SK-N-SH (cell line): ENCODE data around the gene TCHP. TPM values are rescaled to one million over a fixed set of nuclear protein-coding genes. Genes with fewer than 3 reads are reported as not detected.

Experiments
- CTCF ChIA-PET: fragments of 300-600, 350-600 bp; formaldehyde crosslinking; extraction: SDS; loops from one replicate; lab custom pipeline; 2021; lab: Yijun Ruan, JAX
- POLR2A ChIA-PET: fragments of 350-600 bp; sonication (Branson Sonifier 250); formaldehyde crosslinking; extraction: SDS; loops from one replicate; lab custom pipeline; 2020; ENCODE audit warnings: antibody characterized with exemption, inconsistent platforms; lab: Yijun Ruan, JAX
- DNase-seq: peaks from one replicate; pipeline ENCODE4 v3.0.0; 2012
- H2AFZ ChIP-seq: fragments of 200-600 bp; sonication (generic); 2 replicates; pipeline ENCODE4 v1.8.1; 2016; ENCODE audit warnings: antibody characterized with exemption, mild to moderate bottlenecking, low read depth
- H3F3A ChIP-seq: fragments of 200-600 bp; sonication (generic); replicated peaks from 2 replicates; pipeline ENCODE3; 2016; ENCODE audit warnings: antibody characterized with exemption, mild to moderate bottlenecking; ENCODE audit not compliant: insufficient read depth
- H3K27ac ChIP-seq, 2 experiments: fragments of 200-500 bp in 1 of 2; fragments of 200-600 bp in 1 of 2; sonication (Bioruptor generic) in 1 of 2; sonication (generic), shearing (Covaris generic) in 1 of 2; 2 replicates each; pipeline versions ENCODE4 v1.5.1 to v1.6.1; 2014 to 2016; ENCODE audit warnings: low read depth in 2 of 2, inconsistent platforms in 1 of 2, low read length in 1 of 2, mild to moderate bottlenecking in 1 of 2, mixed read lengths in 1 of 2
- H3K27me3 ChIP-seq: fragments of 200-600 bp; sonication (generic), shearing (Covaris generic); 2 replicates; pipeline ENCODE4 v1.6.1; 2016; ENCODE audit warnings: mixed run types; ENCODE audit not compliant: insufficient read depth
- H3K36me3 ChIP-seq, 2 experiments: fragments of 200-500 bp in 1 of 2; fragments of 200-600 bp in 1 of 2; sonication (Bioruptor generic) in 1 of 2; sonication (generic) in 1 of 2; replicated peaks in 1 of 2; 2 replicates each; pipeline versions ENCODE3 to v1.5.1; 2014 to 2016; ENCODE audit warnings: low read length in 1 of 2, mild to moderate bottlenecking in 1 of 2; ENCODE audit not compliant: insufficient read depth in 2 of 2, control insufficient read depth in 1 of 2
- H3K4me1 ChIP-seq, 2 experiments: fragments of 200-500 bp in 1 of 2; fragments of 200-600 bp in 1 of 2; sonication (Bioruptor generic) in 1 of 2; sonication (generic), shearing (Covaris generic) in 1 of 2; 2 replicates each; pipeline versions ENCODE4 v1.5.1 to v1.6.1; 2014 to 2016; ENCODE audit warnings: low read depth in 1 of 2, low read length in 1 of 2, mixed run types in 1 of 2; ENCODE audit not compliant: insufficient read depth in 2 of 2, control insufficient read depth in 1 of 2
- H3K4me2 ChIP-seq: fragments of 200-600 bp; sonication (generic), shearing (Covaris generic); 2 replicates; pipeline ENCODE4 v1.6.1; 2017; ENCODE audit warnings: mixed run types
- H3K4me3 ChIP-seq, 2 experiments: fragments of 200-500 bp in 1 of 2; fragments of 200-600 bp in 1 of 2; sonication (Bioruptor generic) in 1 of 2; sonication (generic), shearing (Covaris generic) in 1 of 2; 2 replicates each; pipeline versions ENCODE4 v1.5.1 to v1.8.1; 2014 to 2016; ENCODE audit warnings: low read depth in 2 of 2, inconsistent platforms in 1 of 2, low read length in 1 of 2, mild to moderate bottlenecking in 1 of 2, mixed read lengths in 1 of 2, moderate library complexity in 1 of 2
- H3K79me2 ChIP-seq: fragments of 200-600 bp; sonication (generic); 2 replicates; pipeline ENCODE4 v1.8.1; 2017; ENCODE audit warnings: mild to moderate bottlenecking; ENCODE audit not compliant: insufficient read depth
- H3K9ac ChIP-seq: fragments of 200-600 bp; sonication (generic); 2 replicates; pipeline ENCODE4 v1.6.1; 2017; ENCODE audit warnings: mixed run types
- H3K9me2 ChIP-seq: fragments of 200-600 bp; sonication (generic); 2 replicates; pipeline ENCODE4 v1.6.1; 2017; ENCODE audit warnings: mixed run types
- H3K9me3 ChIP-seq: fragments of 200-600 bp; sonication (generic); 2 replicates; pipeline ENCODE4 v1.6.1; 2017; ENCODE audit warnings: mixed run types, mild to moderate bottlenecking, moderate library complexity
- H4K20me1 ChIP-seq: fragments of 200-600 bp; sonication (generic); 2 replicates; pipeline ENCODE4 v1.6.1; 2017; ENCODE audit warnings: mild to moderate bottlenecking, mixed run types; ENCODE audit not compliant: insufficient read depth
- CHD2 ChIP-seq: fragments of 150-350 bp; IDR thresholded peaks from 2 replicates; pipeline ENCODE4 v1.6.1; 2018; ENCODE audit warnings: low read length; ENCODE audit not compliant: partially characterized antibody
- EZH2phosphoT487 ChIP-seq: fragments of 200-600 bp; sonication (generic); IDR thresholded peaks from 2 replicates; pipeline ENCODE4 v1.6.1; 2017; ENCODE audit warnings: low read depth, mixed run types, mild to moderate bottlenecking, antibody characterized with exemption, moderate library complexity, borderline replicate concordance
- FOSL2 ChIP-seq: IDR thresholded peaks from 2 replicates; pipeline ENCODE4 v1.4.0; 2012; ENCODE audit warnings: low read depth, mild to moderate bottlenecking, moderate library complexity, borderline replicate concordance
- FOXJ3 ChIP-seq: sonication (generic); formaldehyde crosslinking; IDR thresholded peaks from 2 replicates; pipeline ENCODE4 v1.5.1; 2020; ENCODE audit warnings: mild to moderate bottlenecking, missing genetic modification reagents
- FOXM1 ChIP-seq: IDR thresholded peaks from 2 replicates; pipeline ENCODE4 v1.4.0; 2012; ENCODE audit warnings: low read depth, mild to moderate bottlenecking
- GABPA ChIP-seq: IDR thresholded peaks from 2 replicates; pipeline ENCODE4 v1.4.0; 2012; ENCODE audit warnings: low read depth, mild to moderate bottlenecking
- GATA2 ChIP-seq: sonication (generic); formaldehyde crosslinking; IDR thresholded peaks from 2 replicates; pipeline ENCODE4 v1.5.0; 2020; ENCODE audit warnings: mild to moderate bottlenecking, missing genetic modification reagents
- JUND ChIP-seq: IDR thresholded peaks from 2 replicates; pipeline ENCODE4 v1.4.0; 2012
- MAX ChIP-seq: IDR thresholded peaks from 2 replicates; pipeline ENCODE4 v1.4.0; 2012; ENCODE audit warnings: low read depth
- MEF2A ChIP-seq: IDR thresholded peaks from 2 replicates; pipeline ENCODE4 v1.4.0; 2012; ENCODE audit warnings: low read depth, borderline replicate concordance
- MXI1 ChIP-seq: IDR thresholded peaks from 2 replicates; pipeline ENCODE4 v1.6.1; 2012; ENCODE audit warnings: mild to moderate bottlenecking, low read depth, low read length, improper control_type of control experiment
- NFIC ChIP-seq: IDR thresholded peaks from 2 replicates; pipeline ENCODE4 v1.4.0; 2012; ENCODE audit warnings: borderline replicate concordance
- NRF1 ChIP-seq: IDR thresholded peaks from 2 replicates; pipeline ENCODE4 v1.6.1; 2012; ENCODE audit warnings: low read depth, mild to moderate bottlenecking, low read length
- PBX3 ChIP-seq: IDR thresholded peaks from 2 replicates; pipeline ENCODE4; 2012
- RAD21 ChIP-seq: IDR thresholded peaks from 2 replicates; pipeline ENCODE4 v1.6.1; 2012; ENCODE audit warnings: mild to moderate bottlenecking, low read length
- RCOR1 ChIP-seq: fragments of 150-350 bp; IDR thresholded peaks from 2 replicates; pipeline ENCODE4 v1.6.1; 2017; ENCODE audit warnings: antibody characterized with exemption, low read length
- RFX5 ChIP-seq: IDR thresholded peaks from 2 replicates; pipeline ENCODE4 v1.6.1; 2012; ENCODE audit warnings: mild to moderate bottlenecking, improper control_type of control experiment, low read length
- SIN3A ChIP-seq: IDR thresholded peaks from 2 replicates; pipeline ENCODE4 v1.6.1; 2012; ENCODE audit warnings: low read depth, mild to moderate bottlenecking, low read length, moderate library complexity, borderline replicate concordance
- SMC3 ChIP-seq: IDR thresholded peaks from 2 replicates; pipeline ENCODE4 v1.6.1; 2012; ENCODE audit warnings: low read depth, low read length, improper control_type of control experiment
- TAF1 ChIP-seq: IDR thresholded peaks from 2 replicates; pipeline ENCODE4 v1.6.1; 2012; ENCODE audit warnings: low read depth, mild to moderate bottlenecking, low read length, moderate library complexity, borderline replicate concordance
- TCF12 ChIP-seq: IDR thresholded peaks from 2 replicates; pipeline ENCODE4 v1.4.0; 2012
- TEAD4 ChIP-seq: IDR thresholded peaks from 2 replicates; pipeline ENCODE4 v1.4.0; 2012; ENCODE audit warnings: mild to moderate bottlenecking, borderline replicate concordance; ENCODE audit not compliant: insufficient read depth
- YY1 ChIP-seq: IDR thresholded peaks from 2 replicates; pipeline ENCODE4 v1.4.0; 2012; ENCODE audit warnings: low read depth, mild to moderate bottlenecking
- WGBS: methylation state at CpG from one replicate; pipeline ENCODE4 v1.1.6; 2017; ENCODE audit warnings: low lambda C conversion rate; 5-methylcytosine and 5-hydroxymethylcytosine counted together
- polyA plus RNA-seq, 3 experiments: library from polyadenylated mRNA; depleted of rRNA; stranded (reverse); fragments of >200 nt; gene quantifications; 2 replicates each; pipeline ENCODE4 v1.2.3, GENCODE V29; 2012
- TF ChIP-seq, protein P1 (sequence below): fragments of 150-350 bp; IDR thresholded peaks from 2 replicates; pipeline ENCODE4 v1.6.1; 2017; ENCODE audit warnings: antibody characterized with exemption, low read length, low read depth, borderline replicate concordance
- TF ChIP-seq, protein P2 (sequence below): IDR thresholded peaks from 2 replicates; pipeline ENCODE4 v1.4.0; 2012; ENCODE audit warnings: low read depth, borderline replicate concordance
- TF ChIP-seq, protein P3 (sequence below): fragments of 200-600 bp; sonication (generic); IDR thresholded peaks from 2 replicates; pipeline ENCODE4 v1.6.1; 2017; ENCODE audit warnings: antibody characterized with exemption, mild to moderate bottlenecking, moderate library complexity

Gene TCHP
- polyA plus RNA-seq, 1 of the 3 experiments (the other 2 are of a cell fraction) = 37.3 TPM

DNA sequence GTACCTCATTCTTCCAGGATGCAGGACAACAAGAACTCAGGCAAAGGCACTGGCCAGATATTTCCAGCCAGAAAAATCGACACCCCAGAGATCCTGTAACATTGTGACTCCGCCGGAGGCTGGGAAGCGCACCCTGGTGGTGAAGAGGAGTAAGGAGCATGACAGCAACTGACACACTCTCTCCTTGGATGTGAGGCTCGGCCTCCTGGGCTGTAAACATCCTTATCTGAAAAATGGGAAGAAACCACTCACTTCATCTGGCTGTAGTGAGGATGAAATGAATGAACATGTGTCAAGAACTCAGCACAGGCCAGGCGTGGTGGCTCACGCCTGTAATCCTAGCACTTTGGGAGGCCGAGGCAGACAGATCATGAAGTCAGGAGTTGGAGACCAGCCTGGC, 27.5 kb downstream of the TCHP start:
- Histone ChIP-seq H4K20me1 (no peaks in the 10 kb centered on the region), H3K79me2 (no peaks in the 10 kb centered on the region), H3K9me3 (no peaks in the 10 kb centered on the region), H3K9ac (no peak overlapping the region), H3K4me3 (no peak overlapping the region; a peak in 1 of 4 replicates), H3K4me1 (no peaks in the 10 kb centered on the region), H3K36me3 (peaks cover 15 to 27% of the 10 kb centered on the region in 2 experiments), H3K9me2 (no peaks in the 10 kb centered on the region), H3K27me3 (no peaks in the 10 kb centered on the region), H3K27ac (no peak overlapping the region), H3F3A (no peaks in the 10 kb centered on the region), H2AFZ (no peak overlapping the region), H3K4me2 (no peak overlapping the region)
- ChIA-PET CTCF (interaction anchor here (0.7 to 6.1 kb wide), 9 partner anchors 8 to 75 kb away, joined by 3 to 43 read pairs (median 3); no protein-coding TSS in a partner anchor), POLR2A (no interaction called here)
- TF ChIP-seq NRF1 (no peak), FOXM1 (no peak), RFX5 (no peak), GATA2 (CRISPR knock-in tag) (no peak), TCF12 (no peak), FOXJ3 (CRISPR knock-in tag) (no peak), RCOR1 (no peak), MAX (no peak), MXI1 (no peak), MEF2A (no peak), SMC3 (peak; percentile 59), PBX3 (no peak), RAD21 (peak; percentile 61), CHD2 (no peak), NFIC (no peak), JUND (no peak), EZH2phosphoT487 (no peak), TEAD4 (no peak), FOSL2 (no peak), TAF1 (no peak), GABPA (no peak), YY1 (no peak), SIN3A (no peak)
- TF ChIP-seq, protein P1, sequence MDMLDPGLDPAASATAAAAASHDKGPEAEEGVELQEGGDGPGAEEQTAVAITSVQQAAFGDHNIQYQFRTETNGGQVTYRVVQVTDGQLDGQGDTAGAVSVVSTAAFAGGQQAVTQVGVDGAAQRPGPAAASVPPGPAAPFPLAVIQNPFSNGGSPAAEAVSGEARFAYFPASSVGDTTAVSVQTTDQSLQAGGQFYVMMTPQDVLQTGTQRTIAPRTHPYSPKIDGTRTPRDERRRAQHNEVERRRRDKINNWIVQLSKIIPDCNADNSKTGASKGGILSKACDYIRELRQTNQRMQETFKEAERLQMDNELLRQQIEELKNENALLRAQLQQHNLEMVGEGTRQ = no peak
- TF ChIP-seq, protein P2, sequence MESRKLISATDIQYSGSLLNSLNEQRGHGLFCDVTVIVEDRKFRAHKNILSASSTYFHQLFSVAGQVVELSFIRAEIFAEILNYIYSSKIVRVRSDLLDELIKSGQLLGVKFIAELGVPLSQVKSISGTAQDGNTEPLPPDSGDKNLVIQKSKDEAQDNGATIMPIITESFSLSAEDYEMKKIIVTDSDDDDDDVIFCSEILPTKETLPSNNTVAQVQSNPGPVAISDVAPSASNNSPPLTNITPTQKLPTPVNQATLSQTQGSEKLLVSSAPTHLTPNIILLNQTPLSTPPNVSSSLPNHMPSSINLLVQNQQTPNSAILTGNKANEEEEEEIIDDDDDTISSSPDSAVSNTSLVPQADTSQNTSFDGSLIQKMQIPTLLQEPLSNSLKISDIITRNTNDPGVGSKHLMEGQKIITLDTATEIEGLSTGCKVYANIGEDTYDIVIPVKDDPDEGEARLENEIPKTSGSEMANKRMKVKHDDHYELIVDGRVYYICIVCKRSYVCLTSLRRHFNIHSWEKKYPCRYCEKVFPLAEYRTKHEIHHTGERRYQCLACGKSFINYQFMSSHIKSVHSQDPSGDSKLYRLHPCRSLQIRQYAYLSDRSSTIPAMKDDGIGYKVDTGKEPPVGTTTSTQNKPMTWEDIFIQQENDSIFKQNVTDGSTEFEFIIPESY = no peak
- TF ChIP-seq, protein P3, sequence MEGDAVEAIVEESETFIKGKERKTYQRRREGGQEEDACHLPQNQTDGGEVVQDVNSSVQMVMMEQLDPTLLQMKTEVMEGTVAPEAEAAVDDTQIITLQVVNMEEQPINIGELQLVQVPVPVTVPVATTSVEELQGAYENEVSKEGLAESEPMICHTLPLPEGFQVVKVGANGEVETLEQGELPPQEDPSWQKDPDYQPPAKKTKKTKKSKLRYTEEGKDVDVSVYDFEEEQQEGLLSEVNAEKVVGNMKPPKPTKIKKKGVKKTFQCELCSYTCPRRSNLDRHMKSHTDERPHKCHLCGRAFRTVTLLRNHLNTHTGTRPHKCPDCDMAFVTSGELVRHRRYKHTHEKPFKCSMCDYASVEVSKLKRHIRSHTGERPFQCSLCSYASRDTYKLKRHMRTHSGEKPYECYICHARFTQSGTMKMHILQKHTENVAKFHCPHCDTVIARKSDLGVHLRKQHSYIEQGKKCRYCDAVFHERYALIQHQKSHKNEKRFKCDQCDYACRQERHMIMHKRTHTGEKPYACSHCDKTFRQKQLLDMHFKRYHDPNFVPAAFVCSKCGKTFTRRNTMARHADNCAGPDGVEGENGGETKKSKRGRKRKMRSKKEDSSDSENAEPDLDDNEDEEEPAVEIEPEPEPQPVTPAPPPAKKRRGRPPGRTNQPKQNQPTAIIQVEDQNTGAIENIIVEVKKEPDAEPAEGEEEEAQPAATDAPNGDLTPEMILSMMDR = peak; percentile 71
- DNase-seq = peak; percentile 75
- WGBS = 59% methylated on average over 8 of the region's 8 CpGs
